EL (cell line): Measurements from ENCODE around the gene RANBP9.
A peak's percentile ranks its signal among the peaks of the same experiment; 100 is the strongest.

Source experiments
- DNase-seq: peaks from one replicate; pipeline ENCODE4 v3.0.0-alpha.2; 2016

Gene RANBP9

DNA sequence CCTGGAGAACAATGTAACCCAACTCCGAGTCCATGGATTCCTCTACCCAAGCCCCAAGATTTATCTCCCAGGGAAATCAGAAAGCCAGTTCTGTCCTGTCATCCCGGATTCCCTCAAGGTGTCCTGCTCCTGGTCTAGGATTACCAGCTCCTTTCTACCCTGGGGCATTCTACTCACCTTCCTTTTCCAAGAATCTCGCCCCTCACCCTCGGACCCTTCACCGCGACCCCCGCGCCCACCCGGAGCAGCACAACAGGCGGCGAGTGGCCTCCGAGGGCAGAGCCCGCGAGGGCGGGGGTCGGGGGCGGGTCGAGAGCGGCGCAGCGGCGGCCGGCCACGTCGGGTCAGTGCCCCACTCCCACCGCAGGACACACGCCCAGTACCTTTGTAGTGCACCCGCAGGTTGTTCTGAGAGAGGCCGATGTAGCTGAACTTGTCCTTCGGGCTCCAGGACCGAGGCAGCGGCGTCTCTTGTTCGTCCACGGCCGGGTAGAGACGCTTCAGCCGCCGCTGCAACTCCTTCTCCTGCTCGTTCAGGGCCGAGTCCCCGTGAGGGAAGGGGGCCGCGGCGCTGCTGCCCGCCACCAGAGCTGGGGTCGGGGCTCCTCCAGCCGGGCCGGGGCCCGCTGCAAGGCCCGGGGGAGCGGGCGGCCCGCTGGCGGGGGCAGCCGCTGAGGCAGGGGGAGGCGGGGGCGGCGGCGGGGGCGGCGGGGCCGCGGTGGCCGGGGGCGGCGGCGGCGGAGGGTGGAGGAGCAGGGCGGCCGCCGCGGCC lies 897 bp downstream of the RANBP9 start:
- DNase-seq, result peak; percentile 31

DNA sequence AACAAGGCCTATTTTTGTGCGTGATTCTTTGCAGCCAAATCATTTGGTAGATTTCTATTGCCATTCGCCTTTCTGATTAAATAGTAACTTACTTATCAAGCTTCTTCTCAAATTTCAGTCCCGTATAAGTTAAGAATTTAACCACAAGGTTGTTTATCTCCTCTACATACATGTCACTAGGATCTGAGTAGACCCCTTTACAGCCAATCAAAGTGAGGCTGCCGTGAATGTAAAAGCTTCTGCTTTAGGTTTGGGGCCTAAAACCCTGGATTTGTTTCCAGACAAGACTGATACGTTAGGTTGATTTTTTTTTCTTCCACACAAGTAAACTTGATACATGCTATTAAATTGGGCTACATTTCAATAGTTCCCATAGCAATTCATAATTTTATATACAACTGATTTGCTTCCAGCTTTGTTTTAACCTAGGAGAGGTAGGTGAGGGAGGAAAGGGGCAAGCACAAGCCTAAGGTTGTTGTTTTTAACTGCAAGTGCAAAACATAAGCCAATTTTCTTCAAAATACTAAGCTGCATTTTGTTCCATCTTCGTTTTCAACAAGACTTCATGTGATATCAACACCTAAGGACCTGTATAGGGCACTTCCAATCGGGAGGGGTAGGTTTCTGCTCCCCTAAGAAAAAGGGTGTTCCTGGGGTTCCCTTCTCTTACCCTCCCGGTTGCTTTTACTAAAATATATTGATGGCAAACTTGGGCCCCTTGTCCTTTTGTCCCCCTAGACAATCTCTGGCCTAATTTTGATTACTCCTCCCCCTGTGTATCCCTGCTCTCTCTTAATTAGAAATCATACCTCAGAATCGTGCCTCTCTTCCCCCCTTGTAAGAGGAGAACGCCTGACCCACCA lies 1.7 kb downstream of the RANBP9 start:
- peak; percentile 56 for DNase-seq

DNA sequence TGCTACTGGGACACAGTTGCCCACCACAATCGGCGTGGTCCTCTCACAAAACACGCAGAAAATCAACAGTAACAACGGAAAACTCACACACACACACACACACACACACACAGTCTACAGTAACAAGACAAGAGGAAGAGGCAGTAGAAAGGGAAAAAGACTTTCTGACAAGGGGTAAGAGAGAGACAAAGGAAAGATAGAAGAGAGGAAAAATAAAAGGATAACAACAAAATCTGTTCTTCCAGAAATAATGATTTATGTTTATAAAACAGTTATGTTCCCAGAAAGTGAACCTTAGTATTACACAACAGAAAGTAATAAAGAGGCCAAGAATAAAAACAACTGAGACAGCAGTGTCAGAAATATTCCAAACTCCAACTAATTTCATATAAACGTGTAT lies 2.9 kb downstream of the RANBP9 start:
- DNase-seq, result no peak

DNA sequence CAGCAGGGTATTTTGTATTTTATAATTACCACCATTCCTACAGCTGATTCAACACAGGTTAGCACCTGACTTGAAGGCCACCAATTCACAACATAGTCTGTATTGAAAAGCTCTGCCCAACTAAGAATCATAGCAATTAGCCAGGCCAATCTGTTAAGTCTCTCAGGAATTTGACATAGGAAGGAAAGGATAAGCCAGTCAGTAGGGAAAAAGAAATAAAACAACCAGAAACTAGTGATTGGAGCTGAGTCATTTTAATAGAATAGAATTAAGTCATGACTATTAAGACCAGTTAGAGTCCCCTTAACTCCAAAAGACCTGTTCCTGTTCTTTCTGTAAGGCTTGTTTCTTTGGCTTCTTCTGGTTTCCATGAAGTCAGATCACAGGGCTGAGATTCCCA lies 8.1 kb downstream of the RANBP9 start:
- no peak for DNase-seq

DNA sequence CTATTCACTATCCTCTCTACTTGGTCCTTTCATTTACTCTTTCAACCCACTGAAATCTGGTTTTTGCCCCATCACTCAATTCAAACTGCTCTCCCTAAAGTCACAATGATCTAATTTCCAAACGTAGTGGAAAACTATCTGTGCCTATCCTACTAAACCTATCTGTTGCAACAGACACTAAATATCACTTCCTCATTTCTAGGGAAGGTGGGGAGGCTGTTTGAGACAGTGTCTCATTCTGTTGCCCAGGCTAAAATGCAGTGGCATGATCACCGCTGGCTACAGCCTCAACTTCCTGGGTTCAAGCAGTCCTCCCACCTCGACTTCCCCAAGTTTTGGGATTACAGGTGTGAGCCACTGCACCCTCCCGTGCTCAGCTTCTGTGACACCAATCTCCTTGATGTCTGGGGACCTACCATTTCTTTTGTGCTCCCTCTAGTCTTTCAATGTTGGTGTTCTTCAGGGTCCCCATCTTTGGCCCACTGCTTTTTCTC lies 8.8 kb downstream of the RANBP9 start:
- DNase-seq, result no peak

DNA sequence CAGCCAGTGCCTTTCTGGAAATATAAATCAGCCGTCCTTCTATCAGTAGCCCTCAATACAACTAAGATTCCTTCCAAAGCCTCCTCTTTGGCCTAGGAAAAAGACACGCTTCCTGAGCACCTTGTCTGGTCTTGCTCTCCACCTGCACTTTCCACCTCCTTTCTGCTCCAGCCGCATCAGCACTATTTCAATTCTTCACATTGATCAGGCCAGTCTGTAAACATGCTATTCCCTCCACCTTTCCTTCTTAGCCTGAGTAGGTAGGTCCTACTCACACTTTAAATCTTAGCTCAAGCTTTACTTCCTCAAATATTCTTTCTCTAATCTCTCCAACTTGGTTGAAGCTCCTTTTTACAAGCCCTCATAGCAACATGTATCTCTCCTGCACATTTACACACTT lies 11.4 kb downstream of the RANBP9 start:
- DNase-seq, result no peak

DNA sequence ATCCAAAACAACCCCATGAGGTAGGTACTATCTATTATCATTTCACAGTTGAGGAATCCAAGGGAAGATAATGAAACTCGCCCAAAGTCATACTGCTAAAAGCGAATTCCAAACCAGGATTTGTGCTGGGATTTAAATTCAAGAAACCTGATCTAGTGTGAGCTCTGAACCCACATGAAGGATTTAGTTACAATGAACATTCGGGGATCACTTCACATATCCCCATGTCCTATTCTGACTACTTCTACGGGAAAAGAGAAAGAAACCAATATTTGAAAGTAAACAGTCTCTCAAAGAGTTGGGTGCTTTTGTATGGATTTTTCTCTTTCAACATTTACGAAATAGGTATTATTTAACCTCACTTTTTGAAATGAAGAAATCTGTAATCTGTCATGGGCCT lies 12.9 kb downstream of the RANBP9 start:
- no peak for DNase-seq

DNA sequence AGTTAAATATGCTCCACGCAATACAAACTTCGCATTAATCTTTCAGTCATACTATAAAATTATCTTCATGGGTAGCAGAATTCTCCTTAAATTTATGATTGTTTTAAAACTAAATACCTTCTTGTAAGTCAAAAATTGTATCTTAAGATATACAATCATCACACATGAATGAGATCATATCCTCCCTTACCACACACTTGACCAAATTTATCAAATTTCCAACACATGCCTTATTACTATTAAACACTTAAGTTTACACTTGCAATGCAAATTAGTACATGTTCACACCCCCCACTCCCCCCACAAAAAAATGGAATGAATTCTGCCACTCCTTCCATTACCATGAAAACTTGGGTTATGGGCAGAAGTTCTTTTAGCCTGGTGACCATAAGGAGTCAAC lies 13.8 kb downstream of the RANBP9 start:
- no peak for DNase-seq

DNA sequence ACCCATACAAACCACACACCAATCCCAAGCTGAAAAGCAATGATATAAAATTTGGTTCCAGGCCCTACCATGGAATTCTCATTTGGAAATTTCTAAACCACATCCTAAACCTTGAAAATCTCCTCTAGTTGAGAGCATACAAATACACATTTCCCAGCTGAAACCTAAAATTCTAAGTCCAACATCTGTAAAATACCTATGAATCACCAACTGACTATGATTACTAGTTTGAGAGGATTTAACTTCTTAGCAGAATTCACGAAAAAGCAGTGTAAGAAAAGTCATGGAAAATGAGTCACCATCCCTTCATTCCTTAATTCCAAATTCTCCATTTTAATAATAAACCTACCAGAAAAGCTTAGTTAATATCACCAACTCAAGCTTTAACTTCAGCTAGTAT lies 15.4 kb downstream of the RANBP9 start:
- peak; percentile 82 for DNase-seq

DNA sequence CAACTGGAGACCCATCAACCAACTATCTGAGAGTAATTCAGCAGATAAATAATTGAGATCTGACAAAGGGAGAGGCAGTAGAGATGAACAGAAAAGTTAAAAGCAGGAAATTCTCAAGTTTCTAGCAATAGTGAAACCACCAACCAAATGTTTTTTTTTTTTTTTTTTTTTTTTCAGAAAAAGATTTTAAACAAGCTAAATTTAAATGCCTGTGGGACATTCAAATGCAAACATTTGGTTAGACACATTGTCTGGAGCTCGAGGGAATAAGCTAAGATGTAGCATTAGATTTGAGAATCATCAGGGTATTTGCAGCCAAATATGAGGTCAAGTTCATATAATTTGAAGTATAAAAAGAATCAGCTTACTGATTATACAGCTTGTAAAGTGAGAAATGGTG lies 16.4 kb downstream of the RANBP9 start:
- DNase-seq, result no peak

DNA sequence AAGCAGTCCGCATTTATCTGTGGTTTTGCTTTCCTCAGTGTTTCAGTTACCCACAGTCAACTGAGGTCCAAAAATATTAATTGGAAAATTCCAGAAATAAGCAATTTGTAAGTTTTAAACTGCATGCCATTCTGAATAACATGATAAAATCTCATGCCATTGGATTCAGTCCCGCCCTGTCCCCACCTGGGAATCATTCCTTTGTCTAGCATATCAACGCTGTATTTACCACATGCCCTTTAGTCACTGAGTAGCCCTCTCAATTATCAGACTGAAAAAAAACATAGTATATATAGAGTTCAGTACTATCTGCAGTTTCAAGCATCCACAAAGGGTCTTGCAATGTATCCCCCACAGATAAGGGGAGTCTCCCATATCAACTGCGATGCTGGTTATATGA lies 17.1 kb downstream of the RANBP9 start:
- no peak for DNase-seq

DNA sequence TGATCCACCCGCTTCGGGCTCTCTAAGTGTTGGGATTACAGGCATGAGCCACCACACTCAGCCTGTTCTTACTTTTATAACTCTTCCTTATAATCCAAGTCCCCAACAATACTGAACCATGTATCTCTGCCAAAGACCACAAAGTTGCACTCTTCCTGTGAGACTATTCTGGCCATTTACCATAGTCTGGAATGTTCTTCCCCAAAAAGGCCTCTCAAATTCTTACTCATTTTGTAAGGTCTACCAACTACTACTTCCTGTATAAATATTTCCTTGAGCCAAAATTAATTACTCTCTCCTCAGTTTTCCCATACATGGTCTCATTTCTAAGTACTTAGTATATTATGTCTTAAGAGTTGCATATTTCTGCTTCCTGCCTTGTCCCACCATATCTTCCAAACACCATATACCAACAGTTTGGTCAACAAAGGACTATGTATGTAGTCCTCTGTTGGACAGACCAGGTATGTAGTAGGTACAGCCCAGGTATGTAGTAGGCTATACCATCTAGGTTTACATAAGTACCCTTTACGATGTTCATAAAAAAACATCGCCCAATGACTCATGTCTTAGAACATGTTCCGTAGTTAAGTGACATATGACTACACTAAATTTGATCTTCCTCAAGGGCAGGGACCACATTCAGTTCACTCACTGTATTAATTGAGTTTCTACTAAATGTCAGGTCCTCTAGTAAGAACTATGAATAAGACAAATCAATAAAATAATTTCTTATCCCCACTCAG lies 22.0 kb downstream of the RANBP9 start:
- DNase-seq, result no peak

DNA sequence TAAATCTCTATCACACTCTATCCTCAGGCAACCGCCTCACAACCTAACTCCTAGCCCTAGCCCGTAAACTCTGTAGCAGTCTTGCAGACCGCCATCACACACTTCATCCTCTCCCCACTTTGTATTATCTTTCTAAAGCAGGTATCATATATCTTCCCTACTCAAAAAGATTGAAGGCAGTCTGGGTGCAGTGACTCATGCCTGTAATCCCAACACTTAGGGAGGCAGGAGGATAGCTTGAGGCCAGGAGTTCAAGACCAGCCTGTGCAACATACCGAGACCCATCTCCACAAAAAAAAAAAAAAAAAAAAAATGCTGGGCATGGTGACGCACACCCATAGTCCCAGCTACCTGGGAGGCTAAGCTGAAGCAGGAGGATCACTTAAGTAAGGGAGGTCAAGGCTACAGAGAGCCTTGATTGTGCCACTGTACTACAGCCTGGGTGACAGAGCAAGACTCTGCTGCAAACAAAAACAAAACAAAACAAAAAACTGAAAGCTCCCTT lies 22.9 kb downstream of the RANBP9 start:
- no peak for DNase-seq

DNA sequence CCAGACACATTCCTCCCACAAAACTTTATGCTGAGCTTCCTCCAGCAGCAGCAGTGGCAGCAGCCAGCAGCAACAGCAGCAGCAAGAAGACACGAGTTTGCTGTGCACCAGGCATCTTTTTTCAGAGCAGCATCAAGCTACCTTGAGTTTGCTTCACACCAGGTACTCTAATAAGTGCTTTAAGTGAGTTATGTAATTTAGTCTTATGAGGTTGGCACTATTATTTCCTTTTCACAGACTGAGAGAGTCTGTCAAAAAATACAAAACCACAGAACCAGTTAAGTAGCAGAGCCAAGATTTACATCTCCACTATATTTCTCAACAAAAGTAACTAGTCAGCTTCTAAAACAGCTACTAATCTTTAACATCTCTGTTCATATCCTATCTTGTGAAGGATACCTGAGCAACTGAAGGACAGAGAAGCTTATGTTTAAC lies 23.7 kb downstream of the RANBP9 start:
- DNase-seq, result no peak

DNA sequence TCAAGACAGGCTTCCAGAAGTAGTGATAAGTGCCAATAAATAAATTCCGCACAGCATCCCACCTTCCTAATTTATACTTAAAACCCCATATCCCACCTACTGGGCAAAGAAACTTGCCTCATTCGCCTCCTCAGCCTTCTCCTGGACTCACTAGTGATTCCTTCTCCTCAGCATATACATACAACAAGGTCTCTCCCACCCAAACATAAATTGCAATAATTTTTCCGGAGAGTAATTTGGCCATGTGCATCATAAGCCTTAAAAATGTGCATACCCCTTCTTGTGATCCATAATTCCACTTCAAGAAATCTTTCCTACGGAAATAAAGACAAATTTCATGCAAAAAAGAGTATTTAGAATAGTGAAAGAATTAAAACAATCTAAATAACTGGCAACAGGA lies 26.8 kb downstream of the RANBP9 start:
- no peak for DNase-seq

DNA sequence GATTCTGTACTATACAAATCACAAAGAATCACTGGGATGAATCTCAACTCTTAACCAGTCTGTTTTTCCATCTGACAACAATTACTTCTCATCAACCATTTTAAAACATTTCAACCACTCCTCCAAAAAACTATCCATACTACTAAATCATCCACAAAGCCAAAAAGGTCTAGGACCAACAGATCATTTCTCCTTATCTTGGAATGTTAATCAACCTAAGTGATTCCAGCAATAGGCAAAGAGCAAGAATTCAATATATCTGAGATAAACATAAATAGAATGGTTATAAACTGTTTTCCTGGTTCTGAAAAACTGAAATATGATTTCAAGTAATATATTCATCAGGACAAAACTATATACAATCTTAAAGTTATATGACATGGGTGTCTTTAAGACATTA lies 28.6 kb downstream of the RANBP9 start:
- no peak for DNase-seq

DNA sequence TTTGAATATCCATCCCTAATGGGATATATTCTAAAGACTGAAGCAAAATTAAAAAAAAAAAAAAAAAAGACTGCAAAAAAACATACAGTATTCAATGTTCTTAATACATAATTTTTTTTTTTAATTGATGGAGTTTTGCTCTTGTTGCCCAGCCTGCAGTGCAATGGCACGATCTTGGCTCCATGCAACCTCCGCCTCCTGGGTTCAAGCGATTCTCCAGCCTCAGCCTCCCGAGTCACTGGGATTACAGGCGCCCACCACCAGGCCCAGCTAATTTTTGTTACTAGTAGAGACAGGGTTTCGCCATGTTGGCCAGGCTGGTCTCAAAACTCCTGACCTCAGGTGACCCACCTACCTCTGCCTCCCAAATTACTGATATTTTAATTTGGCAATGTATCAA lies 29.3 kb downstream of the RANBP9 start:
- DNase-seq, result no peak

DNA sequence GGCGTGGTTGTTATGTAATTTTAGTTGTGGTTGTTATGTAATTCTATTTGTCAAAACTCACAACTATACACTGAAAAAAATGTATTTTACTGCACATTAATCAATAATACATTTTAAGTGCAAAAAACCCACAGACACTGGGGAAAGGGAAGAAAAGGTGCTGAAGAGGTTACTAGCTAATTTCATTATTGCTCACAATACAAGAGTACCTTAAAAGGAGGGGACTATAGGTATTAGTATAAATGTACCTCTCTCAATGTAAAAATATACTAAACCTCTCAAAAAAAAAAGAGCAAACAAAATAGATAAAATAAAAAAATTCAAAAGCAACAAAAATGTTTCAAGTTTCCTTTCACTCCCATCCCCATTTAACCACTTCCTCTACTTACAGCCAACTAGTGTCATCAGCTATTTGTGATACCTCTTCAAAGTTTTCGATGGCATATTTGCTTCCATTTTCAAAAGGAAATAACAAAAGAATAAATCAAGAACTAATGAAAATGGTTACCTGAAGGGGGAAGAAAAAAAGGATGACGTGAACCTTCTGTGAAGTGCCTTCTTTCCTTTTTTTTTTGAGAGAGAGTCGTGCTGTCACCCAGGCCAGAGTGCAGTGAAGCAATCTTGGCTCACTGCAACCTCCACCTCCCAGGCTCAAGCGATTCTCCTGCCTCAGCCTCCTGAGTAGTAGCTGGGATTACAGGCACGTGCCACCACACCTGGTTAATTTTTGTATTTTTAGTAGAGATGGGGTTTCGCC lies 30.2 kb downstream of the RANBP9 start:
- no peak for DNase-seq

DNA sequence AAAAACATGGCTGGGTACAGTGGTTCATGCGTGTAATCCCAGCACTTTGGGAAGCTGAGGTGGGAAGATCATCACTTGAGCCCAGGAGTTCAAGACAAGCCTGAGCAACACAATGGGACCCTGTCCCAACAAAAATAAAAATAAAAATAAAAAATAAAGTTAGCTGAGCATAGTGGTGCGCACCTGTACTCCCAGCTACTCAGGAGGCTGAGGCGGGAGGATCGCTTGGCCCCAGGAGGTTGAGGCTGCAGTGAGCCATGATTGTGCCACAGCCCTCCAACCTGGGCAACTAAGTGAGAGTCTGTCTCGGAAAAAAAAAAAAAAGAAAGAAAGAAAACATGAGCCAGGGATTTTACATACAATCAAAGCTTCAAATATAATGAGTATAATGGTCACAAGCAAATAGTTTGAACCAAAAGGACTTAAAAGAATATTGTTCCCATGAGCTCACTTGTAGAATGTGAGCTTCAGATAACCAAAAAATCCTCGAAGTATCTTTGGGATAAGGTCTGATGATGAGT lies 31.1 kb downstream of the RANBP9 start:
- no peak for DNase-seq

DNA sequence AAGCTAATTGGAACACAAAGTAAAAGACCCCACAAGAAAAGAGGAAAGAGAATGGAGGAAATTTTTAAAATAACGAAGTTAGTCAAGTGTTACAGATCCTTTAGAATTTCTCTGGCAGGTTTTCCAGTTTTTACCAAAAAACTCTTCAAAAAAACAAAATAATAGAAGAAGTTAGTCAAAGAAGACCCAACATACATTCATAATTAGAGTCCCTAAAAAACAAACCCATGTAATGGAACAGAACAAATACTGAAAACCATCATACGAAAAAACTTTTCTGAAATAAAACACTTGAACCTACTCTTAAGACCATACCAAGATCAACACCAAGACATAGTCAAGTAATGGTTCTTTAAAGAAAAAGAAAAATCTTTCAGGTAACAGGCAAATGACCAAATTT lies 31.6 kb downstream of the RANBP9 start:
- DNase-seq, result no peak

DNA sequence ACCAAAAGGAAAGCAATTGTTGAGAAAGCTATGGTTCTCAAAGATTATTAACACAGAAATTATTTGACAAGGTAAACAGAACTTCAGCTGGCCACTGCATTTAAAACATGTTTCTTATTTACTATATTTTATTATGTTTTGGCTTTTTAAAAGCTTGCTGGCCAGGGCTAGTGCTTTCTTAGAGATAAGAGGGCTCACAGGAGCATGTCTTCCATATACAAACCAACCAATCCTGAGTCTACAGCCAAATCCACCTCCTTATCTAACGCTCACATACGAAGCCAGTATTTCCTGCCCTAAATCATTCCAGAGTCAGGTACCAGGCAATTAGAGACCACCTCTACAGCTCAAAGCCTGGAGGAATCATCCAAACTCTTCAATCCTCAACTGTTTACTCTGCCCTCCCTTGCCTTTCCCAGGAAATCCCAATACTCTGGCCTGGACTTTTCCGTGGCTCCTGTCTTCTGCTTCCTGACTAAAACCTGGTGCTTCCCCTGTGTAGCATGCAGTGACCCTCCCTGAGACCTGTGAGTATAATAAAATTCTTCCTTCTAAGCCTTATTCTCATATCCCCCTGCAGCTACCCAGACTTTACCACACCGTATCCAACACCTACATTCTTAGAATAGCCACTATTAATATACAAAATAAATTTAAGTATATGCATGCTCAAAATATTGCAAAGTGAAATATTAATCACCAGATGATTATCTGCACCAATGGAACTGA lies 33.2 kb downstream of the RANBP9 start:
- DNase-seq, result no peak

DNA sequence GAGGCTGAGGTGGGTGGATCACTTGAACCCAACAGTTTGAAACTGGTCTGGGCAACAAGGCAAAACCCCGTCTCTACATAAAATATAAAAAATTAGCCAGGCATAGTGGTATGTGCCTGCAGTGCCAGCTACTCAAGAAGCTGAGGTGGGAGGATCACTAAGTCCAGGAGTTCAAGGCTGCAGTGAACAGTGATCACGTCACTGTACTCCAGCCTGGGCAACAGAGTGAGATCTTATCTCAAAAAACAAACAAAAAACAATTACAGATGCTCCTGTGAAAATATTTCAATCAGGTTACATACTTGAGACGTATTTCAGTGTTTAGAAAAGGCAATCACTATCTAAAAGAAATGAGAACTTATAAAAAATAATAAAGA lies 33.8 kb downstream of the RANBP9 start:
- DNase-seq, result no peak
